DND-41 (cell line): Measurements from ENCODE around the gene AKAP9.

Experiments used
- CTCF ChIP-seq: IDR thresholded peaks from 2 replicates; pipeline ENCODE4 v1.5.1; 2012; ENCODE audit warnings: borderline replicate concordance, low read length, moderate library complexity, mild to moderate bottlenecking; ENCODE audit not compliant: poor library complexity, severe bottlenecking; ENCODE audit errors: extremely low read depth
- EZH2 ChIP-seq: IDR thresholded peaks from 3 replicates; pipeline ENCODE4 v1.6.1; 2012; ENCODE audit warnings: borderline replicate concordance, low read depth, mild to moderate bottlenecking, moderate library complexity, low read length, inconsistent platforms; ENCODE audit not compliant: severe bottlenecking

- TF ChIP-seq CTCF (no peak), EZH2 (no peak)
Observed at GRCh38 chr7:91899563-91899962, 41.1 kb upstream of the AKAP9 start.
